Smooth muscle cell (in vitro differentiated cells): ENCODE data around the gene GUCA2A. TPM values are rescaled to one million over a fixed set of nuclear protein-coding genes. Genes with fewer than 3 reads are reported as not detected.

Experiments used
- DNase-seq: peaks from one replicate; lab custom pipeline; 2025; ENCODE audit not compliant: unreplicated experiment; lab: John Stamatoyannopoulos, UW
- H2AFZ ChIP-seq: fragments of 200-600 bp; sonication (generic); 2 replicates; pipeline ENCODE4 v1.6.0; 2016; ENCODE audit warnings: antibody characterized with exemption, low read depth, mild to moderate bottlenecking
- H3F3A ChIP-seq: fragments of 200-600 bp; sonication (generic); 2 replicates; pipeline ENCODE4 v1.6.0; 2017; ENCODE audit warnings: antibody characterized with exemption, low read depth
- H3K27ac ChIP-seq: fragments of 200-600 bp; sonication (generic); 2 replicates; pipeline ENCODE4 v1.5.1; 2016; ENCODE audit warnings: low read depth, mild to moderate bottlenecking
- H3K27me3 ChIP-seq: fragments of 200-600 bp; sonication (generic); 2 replicates; pipeline ENCODE4 v1.6.1; 2016; ENCODE audit warnings: low read depth, mild to moderate bottlenecking
- H3K36me3 ChIP-seq: fragments of 200-600 bp; sonication (generic); 2 replicates; pipeline ENCODE4 v1.5.1; 2016; ENCODE audit warnings: low read depth
- H3K4me1 ChIP-seq: fragments of 200-600 bp; sonication (generic); 2 replicates; pipeline ENCODE4 v1.5.1; 2016; ENCODE audit warnings: low read depth
- H3K4me2 ChIP-seq: fragments of 200-600 bp; sonication (generic); 2 replicates; pipeline ENCODE4 v1.6.0; 2016; ENCODE audit warnings: mild to moderate bottlenecking
- H3K4me3 ChIP-seq: fragments of 200-600 bp; sonication (generic); 2 replicates; pipeline ENCODE4 v1.5.1; 2016; ENCODE audit warnings: mild to moderate bottlenecking
- H3K79me2 ChIP-seq: fragments of 200-600 bp; sonication (generic); 2 replicates; pipeline ENCODE4 v1.6.0; 2016; ENCODE audit warnings: low read depth, mild to moderate bottlenecking
- H3K9ac ChIP-seq: fragments of 200-600 bp; sonication (generic); 2 replicates; pipeline ENCODE4 v1.6.0; 2016; ENCODE audit warnings: low read depth
- H3K9me3 ChIP-seq: fragments of 200-600 bp; sonication (generic); replicated peaks from 2 replicates; pipeline ENCODE4 v1.5.1; 2016; ENCODE audit warnings: low read depth
- H4K20me1 ChIP-seq: fragments of 200-600 bp; sonication (generic); 2 replicates; pipeline ENCODE4 v1.6.0; 2016; ENCODE audit warnings: low read depth
- WGBS: methylation state at CpG from one replicate; pipeline ENCODE4 v1.1.7; 2016; ENCODE audit warnings: low lambda C conversion rate; 5-methylcytosine and 5-hydroxymethylcytosine counted together
- polyA plus RNA-seq: library from polyadenylated mRNA; unstranded; fragments of >200 nt; fragmentation: Nextera tagmentation; extraction: Ambion mirVana; gene quantifications from 2 replicates; pipeline ENCODE4 v1.2.1, GENCODE V29; 2016
- total RNA-seq: library from RNA; depleted of rRNA; stranded (reverse); fragments of >200 nt; gene quantifications from 2 replicates; pipeline ENCODE4 v1.2.3, GENCODE V29; 2014
- TF ChIP-seq, protein P1 (sequence below): fragments of 200-600 bp; sonication (generic); IDR thresholded peaks from 2 replicates; pipeline ENCODE4 v1.5.1; 2017; ENCODE audit warnings: borderline replicate concordance, mild to moderate bottlenecking, antibody characterized with exemption; ENCODE audit not compliant: insufficient read depth, poor library complexity, severe bottlenecking

The GUCA2A gene
- total and polyA plus RNA-seq, 2 experiments from 2014 or later = not detected

DNA sequence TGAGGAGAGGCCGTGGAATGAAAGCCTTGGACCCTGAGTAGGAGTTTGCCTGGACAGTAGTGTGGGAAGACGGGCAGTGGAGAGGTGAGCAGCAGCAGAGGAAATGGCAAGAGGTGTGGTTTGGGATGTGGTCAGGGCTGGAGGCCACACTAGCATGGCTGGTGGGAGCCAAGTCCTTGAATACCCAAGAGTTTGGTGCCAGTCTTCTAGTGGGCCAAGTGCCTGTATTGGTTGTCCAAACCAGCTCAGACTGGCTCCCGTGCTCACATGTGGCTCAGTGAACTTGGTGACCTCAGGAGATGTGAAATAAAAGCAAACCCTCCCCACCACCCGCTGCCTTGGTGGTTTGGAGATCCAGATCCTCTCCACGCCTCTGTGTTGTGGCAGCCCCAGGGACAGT, 2.4 kb downstream of the GUCA2A start:
- Histone ChIP-seq H3K36me3 (no peaks in the 10 kb centered on the region), H3K27me3 (no peaks in the 10 kb centered on the region), H3K4me1 (no peaks in the 10 kb centered on the region), H3K4me3 (no peak overlapping the region), H3K9me3 (peaks cover 2% of the 10 kb centered on the region), H3K79me2 (no peaks in the 10 kb centered on the region), H2AFZ (no peak overlapping the region), H4K20me1 (no peaks in the 10 kb centered on the region), H3K4me2 (no peak overlapping the region), H3F3A (no peaks in the 10 kb centered on the region), H3K27ac (no peak overlapping the region), H3K9ac (no peak overlapping the region)
- 93% methylated on average over 5 of the region's 5 CpGs for WGBS
- no peak for DNase-seq
- TF ChIP-seq, protein P1, sequence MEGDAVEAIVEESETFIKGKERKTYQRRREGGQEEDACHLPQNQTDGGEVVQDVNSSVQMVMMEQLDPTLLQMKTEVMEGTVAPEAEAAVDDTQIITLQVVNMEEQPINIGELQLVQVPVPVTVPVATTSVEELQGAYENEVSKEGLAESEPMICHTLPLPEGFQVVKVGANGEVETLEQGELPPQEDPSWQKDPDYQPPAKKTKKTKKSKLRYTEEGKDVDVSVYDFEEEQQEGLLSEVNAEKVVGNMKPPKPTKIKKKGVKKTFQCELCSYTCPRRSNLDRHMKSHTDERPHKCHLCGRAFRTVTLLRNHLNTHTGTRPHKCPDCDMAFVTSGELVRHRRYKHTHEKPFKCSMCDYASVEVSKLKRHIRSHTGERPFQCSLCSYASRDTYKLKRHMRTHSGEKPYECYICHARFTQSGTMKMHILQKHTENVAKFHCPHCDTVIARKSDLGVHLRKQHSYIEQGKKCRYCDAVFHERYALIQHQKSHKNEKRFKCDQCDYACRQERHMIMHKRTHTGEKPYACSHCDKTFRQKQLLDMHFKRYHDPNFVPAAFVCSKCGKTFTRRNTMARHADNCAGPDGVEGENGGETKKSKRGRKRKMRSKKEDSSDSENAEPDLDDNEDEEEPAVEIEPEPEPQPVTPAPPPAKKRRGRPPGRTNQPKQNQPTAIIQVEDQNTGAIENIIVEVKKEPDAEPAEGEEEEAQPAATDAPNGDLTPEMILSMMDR = no peak

- no peaks in the 10 kb centered on the region for H3K79me2 ChIP-seq
- no peak overlapping the region for H2AFZ ChIP-seq
- H3K4me3 ChIP-seq = no peak overlapping the region
- no peaks in the 10 kb centered on the region for H3K27me3 ChIP-seq
- peaks cover 2% of the 10 kb centered on the region for H3K9me3 ChIP-seq
- H3K9ac ChIP-seq = no peak overlapping the region
- no peaks in the 10 kb centered on the region for H3K4me1 ChIP-seq
- no peaks in the 10 kb centered on the region for H3F3A ChIP-seq
- WGBS = 82% methylated on average over 2 of the region's 2 CpGs
- H3K4me2 ChIP-seq = no peak overlapping the region
- no peak for DNase-seq
- no peak overlapping the region for H3K27ac ChIP-seq
- H3K36me3 ChIP-seq = no peaks in the 10 kb centered on the region
- no peaks in the 10 kb centered on the region for H4K20me1 ChIP-seq
- TF ChIP-seq, protein P1 = no peak
These were observed 6.4 kb downstream of the GUCA2A start for GRCh38 chr1:42158189-42158588.

DNA sequence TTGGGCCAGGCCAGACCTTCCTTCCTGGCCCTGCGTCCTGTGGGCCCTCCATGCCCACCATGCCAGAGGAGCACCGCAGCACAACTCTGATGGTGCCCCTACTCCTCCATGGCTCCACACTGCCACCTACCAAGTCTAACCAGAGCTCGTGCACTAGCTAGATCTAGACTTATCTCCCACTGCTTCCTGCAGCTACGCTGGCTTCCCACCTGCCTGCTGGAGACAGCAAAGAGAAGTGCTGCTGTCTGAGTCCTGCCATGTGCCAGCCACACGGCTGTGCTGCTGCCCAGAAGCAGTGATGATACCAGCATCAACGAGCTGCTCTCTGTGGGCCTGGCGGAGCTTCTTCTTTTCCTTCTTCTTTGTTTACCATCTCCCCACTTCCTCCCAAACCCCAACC, 6.9 kb downstream of the GUCA2A start:
- Histone ChIP-seq H3K36me3 (no peaks in the 10 kb centered on the region), H2AFZ (no peak overlapping the region), H3F3A (no peaks in the 10 kb centered on the region), H4K20me1 (no peaks in the 10 kb centered on the region), H3K9me3 (peaks cover 2% of the 10 kb centered on the region), H3K9ac (no peak overlapping the region), H3K4me2 (no peak overlapping the region), H3K4me3 (no peak overlapping the region), H3K27ac (no peak overlapping the region), H3K4me1 (no peaks in the 10 kb centered on the region), H3K27me3 (no peaks in the 10 kb centered on the region), H3K79me2 (no peaks in the 10 kb centered on the region)
- WGBS = 78% methylated on average over 7 of the region's 7 CpGs
- DNase-seq = no peak
- TF ChIP-seq, protein P1 = no peak

- peaks cover 16% of the 10 kb centered on the region for H3K27me3 ChIP-seq
- H3K4me2 ChIP-seq = no peak overlapping the region
- H3K27ac ChIP-seq = no peak overlapping the region
- H3K9me3 ChIP-seq = no peaks in the 10 kb centered on the region
- 90% methylated on average over 12 of the region's 12 CpGs for WGBS
- H3K4me3 ChIP-seq = no peak overlapping the region
- no peaks in the 10 kb centered on the region for H4K20me1 ChIP-seq
- no peak overlapping the region for H3K9ac ChIP-seq
- DNase-seq = no peak
- H3K36me3 ChIP-seq = no peaks in the 10 kb centered on the region
- no peaks in the 10 kb centered on the region for H3K4me1 ChIP-seq
- H2AFZ ChIP-seq = no peak overlapping the region
- TF ChIP-seq, protein P1 = no peak
- H3F3A ChIP-seq = no peaks in the 10 kb centered on the region
- H3K79me2 ChIP-seq = no peaks in the 10 kb centered on the region
These were observed 9.2 kb downstream of the GUCA2A start for GRCh38 chr1:42155362-42155761.
